Osteocyte (in vitro differentiated cells): ENCODE measurements around the gene BORA. TPM values are rescaled to one million over a fixed set of nuclear protein-coding genes. Genes with fewer than 3 reads are reported as not detected.

ENCODE experiments used
- DNase-seq: peaks from one replicate; pipeline ENCODE4 v3.0.0; 2021; ENCODE audit warnings: mixed read lengths; ENCODE audit not compliant: unreplicated experiment; ENCODE audit errors: extremely low spot score
- H3K27ac Mint-ChIP-seq: one replicate; pipeline ENCODE4 v1.8.0; 2021; ENCODE audit warnings: mild to moderate bottlenecking, mixed read lengths; ENCODE audit not compliant: unreplicated experiment
- H3K27me3 Mint-ChIP-seq: one replicate; pipeline ENCODE4 v1.8.0; 2021; ENCODE audit warnings: mixed read lengths; ENCODE audit not compliant: unreplicated experiment
- H3K36me3 Mint-ChIP-seq: one replicate; pipeline ENCODE4 v1.8.0; 2021; ENCODE audit warnings: mixed read lengths; ENCODE audit not compliant: unreplicated experiment
- H3K4me1 Mint-ChIP-seq: one replicate; pipeline ENCODE4 v1.8.0; 2021; ENCODE audit warnings: mixed read lengths; ENCODE audit not compliant: unreplicated experiment
- H3K4me3 Mint-ChIP-seq: one replicate; pipeline ENCODE4 v1.8.0; 2021; ENCODE audit warnings: mild to moderate bottlenecking, moderate library complexity, mixed read lengths; ENCODE audit not compliant: unreplicated experiment
- H3K9me3 Mint-ChIP-seq: one replicate; pipeline ENCODE4 v1.8.0; 2021; ENCODE audit warnings: mixed read lengths; ENCODE audit not compliant: unreplicated experiment
- CTCF ChIP-seq: fragments of 200-600 bp; sonication (generic); IDR thresholded peaks from 2 replicates; pipeline ENCODE4 v1.5.0; 2021; ENCODE audit warnings: antibody characterized with exemption, mild to moderate bottlenecking, moderate library complexity
- total RNA-seq: library from RNA; stranded (reverse); gene quantifications from 2 replicates; pipeline ENCODE4 v1.2.1, GENCODE V29; 2021

BORA gene
- total RNA-seq, 1 donor from 2014 or later: 3.3 TPM

- H3K4me1 Mint-ChIP-seq: no peaks in the 10 kb centered on the region
- no peaks in the 10 kb centered on the region for H3K36me3 Mint-ChIP-seq
- no peak overlapping the region for H3K4me3 Mint-ChIP-seq
- no peaks in the 10 kb centered on the region for H3K9me3 Mint-ChIP-seq
- no peak for DNase-seq
- no peak overlapping the region for H3K27ac Mint-ChIP-seq
- H3K27me3 Mint-ChIP-seq: peaks cover 17% of the 10 kb centered on the region
- TF ChIP-seq CTCF: no peak
These were observed 34.7 kb upstream of the BORA start for GRCh38 chr13:72692884-72693514.

GRCh38 chr13:72693832-72694231 lies 33.9 kb upstream of the BORA start:
- no peaks in the 10 kb centered on the region for H3K4me1 Mint-ChIP-seq
- H3K27me3 Mint-ChIP-seq: peaks cover 15% of the 10 kb centered on the region
- DNase-seq: no peak
- no peak overlapping the region for H3K4me3 Mint-ChIP-seq
- no peaks in the 10 kb centered on the region for H3K36me3 Mint-ChIP-seq
- no peaks in the 10 kb centered on the region for H3K9me3 Mint-ChIP-seq
- H3K27ac Mint-ChIP-seq: no peak overlapping the region
- no peak for TF ChIP-seq CTCF

DNA sequence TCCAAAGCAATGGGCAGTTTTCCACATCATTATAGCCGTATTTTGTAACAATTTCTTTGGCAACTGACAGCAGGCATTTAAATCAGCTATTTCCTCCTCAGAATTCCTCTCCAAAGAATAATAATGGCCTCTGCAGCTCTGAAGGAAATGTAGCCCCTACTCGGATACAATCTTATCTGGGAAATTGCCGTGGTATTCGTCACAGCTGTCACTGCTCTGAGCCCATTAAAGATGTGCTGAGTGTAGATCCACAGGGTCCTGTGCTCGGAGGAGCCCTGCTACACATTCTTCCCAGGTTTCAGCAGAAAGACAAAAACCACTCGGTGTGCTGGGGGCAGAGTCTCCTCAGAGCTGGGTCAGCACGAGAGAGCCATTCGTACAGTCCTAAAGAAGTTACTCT lies 33.4 kb upstream of the BORA start:
- TF ChIP-seq CTCF: no peak
- Mint-ChIP-seq H3K4me3 (no peak overlapping the region), H3K27ac (no peak overlapping the region), H3K4me1 (no peaks in the 10 kb centered on the region), H3K36me3 (no peaks in the 10 kb centered on the region), H3K9me3 (no peaks in the 10 kb centered on the region), H3K27me3 (peaks cover 15% of the 10 kb centered on the region)
- DNase-seq: no peak

GRCh38 chr13:72696579-72696978 lies 31.1 kb upstream of the BORA start:
- DNase-seq: no peak
- H3K9me3 Mint-ChIP-seq: no peaks in the 10 kb centered on the region
- H3K27me3 Mint-ChIP-seq: peaks cover 12% of the 10 kb centered on the region
- TF ChIP-seq CTCF: peak; percentile 59
- no peaks in the 10 kb centered on the region for H3K36me3 Mint-ChIP-seq
- H3K27ac Mint-ChIP-seq: no peak overlapping the region
- no peaks in the 10 kb centered on the region for H3K4me1 Mint-ChIP-seq
- H3K4me3 Mint-ChIP-seq: no peak overlapping the region

DNA sequence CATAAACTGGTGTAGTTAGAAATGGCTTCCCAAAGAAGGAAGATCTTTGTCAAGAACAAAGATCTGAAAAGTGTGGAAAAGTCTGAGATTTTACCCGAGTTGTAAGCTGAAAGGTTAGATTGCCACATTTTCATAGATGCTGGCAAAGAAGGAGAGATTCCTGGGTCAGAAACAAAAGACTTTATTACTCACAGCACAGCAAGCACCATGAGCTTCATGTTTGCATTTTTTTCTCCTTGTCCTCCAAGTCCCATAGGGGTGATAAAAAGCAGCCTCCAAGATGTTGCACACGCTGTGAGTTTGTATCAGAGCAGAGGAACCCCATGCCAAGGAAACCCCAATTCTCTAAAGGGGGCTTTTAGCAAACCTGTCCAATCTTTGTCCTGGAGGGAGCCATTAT lies 29.6 kb upstream of the BORA start:
- no peak for DNase-seq
- Mint-ChIP-seq H3K27ac (no peak overlapping the region), H3K27me3 (peaks cover 12% of the 10 kb centered on the region), H3K4me3 (no peak overlapping the region), H3K36me3 (no peaks in the 10 kb centered on the region), H3K4me1 (no peaks in the 10 kb centered on the region), H3K9me3 (no peaks in the 10 kb centered on the region)
- TF ChIP-seq CTCF: no peak
